GM23338 (cell line): ENCODE data around the gene IRAK1. TPM values are rescaled to one million over a fixed set of nuclear protein-coding genes. Genes with fewer than 3 reads are reported as not detected.

ENCODE experiments used
- ATAC-seq: fragments of 200-7000 bp; cut with Tn5 transposase; 3 replicates; pipeline ENCODE4 v1.9.1; 2020
- DNase-seq: peaks from one replicate; pipeline ENCODE4 v3.0.0-alpha.2; 2015; ENCODE audit warnings: low spot score
- H2AFZ ChIP-seq: fragments of 200-600 bp; sonication (generic); 2 replicates; pipeline ENCODE4 v1.8.0; 2016; ENCODE audit warnings: antibody characterized with exemption, mild to moderate bottlenecking, moderate library complexity
- H3F3A ChIP-seq: fragments of 200-600 bp; sonication (generic); replicated peaks from 2 replicates; pipeline ENCODE4 v1.8.0; 2017; ENCODE audit warnings: antibody characterized with exemption, mixed run types, low read depth
- H3K27ac ChIP-seq: fragments of 200-600 bp; sonication (generic); 2 replicates; pipeline ENCODE4 v1.6.1; 2016; ENCODE audit warnings: low read depth
- H3K27me3 ChIP-seq: fragments of 200-600 bp; sonication (generic); 2 replicates; pipeline ENCODE4 v1.8.0; 2016; ENCODE audit warnings: mild to moderate bottlenecking, mixed run types, moderate library complexity; ENCODE audit not compliant: insufficient read depth
- H3K36me3 ChIP-seq: fragments of 200-600 bp; sonication (generic); 2 replicates; pipeline ENCODE4 v1.8.0; 2016; ENCODE audit warnings: mild to moderate bottlenecking; ENCODE audit not compliant: insufficient read depth
- H3K4me1 ChIP-seq: fragments of 200-600 bp; sonication (generic); 2 replicates; pipeline ENCODE4 v1.8.0; 2016; ENCODE audit warnings: mild to moderate bottlenecking, moderate library complexity; ENCODE audit not compliant: insufficient read depth
- H3K4me2 ChIP-seq: fragments of 200-600 bp; sonication (generic); 2 replicates; pipeline ENCODE4 v1.7.1; 2017; ENCODE audit warnings: mixed run types
- H3K4me3 ChIP-seq: fragments of 200-600 bp; sonication (generic); 2 replicates; pipeline ENCODE4 v1.6.1; 2016; ENCODE audit warnings: mixed run types
- H3K79me2 ChIP-seq: fragments of 200-600 bp; sonication (generic); replicated peaks from 2 replicates; pipeline ENCODE4 v1.8.0; 2017; ENCODE audit warnings: mild to moderate bottlenecking; ENCODE audit not compliant: insufficient read depth
- H3K9me2 ChIP-seq: fragments of 200-600 bp; sonication (generic); 2 replicates; pipeline ENCODE4 v1.8.0; 2017; ENCODE audit not compliant: insufficient read depth
- H4K20me1 ChIP-seq: fragments of 200-600 bp; sonication (generic); replicated peaks from 2 replicates; pipeline ENCODE4 v1.8.0; 2017; ENCODE audit warnings: mild to moderate bottlenecking; ENCODE audit not compliant: insufficient read depth
- H3K27ac Mint-ChIP-seq: 2 replicates; pipeline ENCODE4 v1.8.0; 2020; ENCODE audit warnings: inconsistent platforms, mild to moderate bottlenecking, moderate library complexity, mixed read lengths
- H3K27me3 Mint-ChIP-seq: 3 replicates; pipeline ENCODE4 v1.8.0; 2022; ENCODE audit warnings: low read depth, mild to moderate bottlenecking, moderate library complexity, mixed read lengths, inconsistent platforms; ENCODE audit not compliant: insufficient read depth, poor library complexity
- H3K36me3 Mint-ChIP-seq: 3 replicates; pipeline ENCODE4 v1.8.0; 2021; ENCODE audit warnings: low read depth, mild to moderate bottlenecking, inconsistent platforms, moderate library complexity, mixed read lengths
- H3K4me1 Mint-ChIP-seq: 3 replicates; pipeline ENCODE4 v1.8.0; 2020; ENCODE audit warnings: mild to moderate bottlenecking, inconsistent platforms, mixed read lengths
- H3K4me3 Mint-ChIP-seq: 3 replicates; pipeline ENCODE4 v1.8.0; 2021; ENCODE audit warnings: moderate library complexity, mild to moderate bottlenecking, inconsistent platforms, mixed read lengths
- H3K9me3 Mint-ChIP-seq: 3 replicates; pipeline ENCODE4 v1.8.0; 2020; ENCODE audit warnings: moderate library complexity, mild to moderate bottlenecking, inconsistent platforms, mixed read lengths
- EZH2 ChIP-seq: fragments of 200-600 bp; sonication (generic); IDR thresholded peaks from one replicate; pipeline ENCODE4 v1.8.0; 2017; ENCODE audit warnings: antibody characterized with exemption, mild to moderate bottlenecking, low read depth; ENCODE audit not compliant: unreplicated experiment
- EZH2phosphoT487 ChIP-seq: fragments of 200-600 bp; sonication (generic); IDR thresholded peaks from one replicate; pipeline ENCODE4 v1.8.1; 2018; ENCODE audit warnings: antibody characterized with exemption; ENCODE audit not compliant: unreplicated experiment
- JUNB ChIP-seq: IDR thresholded peaks from one replicate; pipeline ENCODE4 v1.6.1; 2016; ENCODE audit warnings: antibody characterized with exemption; ENCODE audit not compliant: unreplicated experiment
- NANOG ChIP-seq: IDR thresholded peaks from 2 replicates; pipeline ENCODE4 v1.6.1; 2016; ENCODE audit warnings: antibody characterized with exemption, borderline replicate concordance
- STAT1 ChIP-seq: IDR thresholded peaks from one replicate; pipeline ENCODE4 v1.6.1; 2016; ENCODE audit warnings: antibody characterized with exemption; ENCODE audit not compliant: unreplicated experiment
- ZNF114 ChIP-seq: fragments of 250-450 bp; sonication (Bioruptor Pico); IDR thresholded peaks from 2 replicates; pipeline ENCODE4 v1.5.0; 2020; ENCODE audit warnings: mild to moderate bottlenecking, moderate library complexity
- ZNF331 ChIP-seq: fragments of 250-450 bp; sonication (Bioruptor Pico); IDR thresholded peaks from 2 replicates; pipeline ENCODE4 v1.5.0; 2020; ENCODE audit warnings: low read depth, mild to moderate bottlenecking, moderate library complexity
- polyA plus RNA-seq: library from polyadenylated mRNA; unstranded; fragments of >200 nt; fragmentation: Nextera tagmentation; extraction: Ambion mirVana; gene quantifications from 2 replicates; pipeline ENCODE4 v1.2.1, GENCODE V29; 2016
- total RNA-seq: library from RNA; depleted of rRNA; stranded (reverse); fragments of >200 nt; shearing (Covaris generic); gene quantifications from 2 replicates; pipeline ENCODE4 v1.2.3, GENCODE V29; 2014
- TF ChIP-seq, protein P1 (sequence below): IDR thresholded peaks from one replicate; pipeline ENCODE4 v1.6.1; 2018; ENCODE audit warnings: antibody characterized with exemption; ENCODE audit not compliant: unreplicated experiment
- TF ChIP-seq, protein P2 (sequence below): fragments of 250-450 bp; sonication (Bioruptor Pico); IDR thresholded peaks from 2 replicates; pipeline ENCODE4 v1.5.0; 2020; ENCODE audit warnings: mild to moderate bottlenecking, moderate library complexity
- TF ChIP-seq, protein P3 (sequence below), 2 experiments: fragments of 200-600 bp in 1 of 2; sonication (generic) in 1 of 2; conservative IDR thresholded peaks; 2 replicates each; pipeline versions ENCODE4 v1.5.1 to v1.6.1; 2016 to 2017; ENCODE audit warnings: antibody characterized with exemption in 2 of 2, low read depth in 2 of 2, mild to moderate bottlenecking in 2 of 2, moderate library complexity in 1 of 2
- TF ChIP-seq, protein P4 (sequence below): IDR thresholded peaks from 2 replicates; pipeline ENCODE4 v1.6.1; 2016; ENCODE audit warnings: antibody characterized with exemption

The IRAK1 gene
- total and polyA plus RNA-seq, 2 experiments from 2014 or later = 21.6 to 38.0 TPM

DNA sequence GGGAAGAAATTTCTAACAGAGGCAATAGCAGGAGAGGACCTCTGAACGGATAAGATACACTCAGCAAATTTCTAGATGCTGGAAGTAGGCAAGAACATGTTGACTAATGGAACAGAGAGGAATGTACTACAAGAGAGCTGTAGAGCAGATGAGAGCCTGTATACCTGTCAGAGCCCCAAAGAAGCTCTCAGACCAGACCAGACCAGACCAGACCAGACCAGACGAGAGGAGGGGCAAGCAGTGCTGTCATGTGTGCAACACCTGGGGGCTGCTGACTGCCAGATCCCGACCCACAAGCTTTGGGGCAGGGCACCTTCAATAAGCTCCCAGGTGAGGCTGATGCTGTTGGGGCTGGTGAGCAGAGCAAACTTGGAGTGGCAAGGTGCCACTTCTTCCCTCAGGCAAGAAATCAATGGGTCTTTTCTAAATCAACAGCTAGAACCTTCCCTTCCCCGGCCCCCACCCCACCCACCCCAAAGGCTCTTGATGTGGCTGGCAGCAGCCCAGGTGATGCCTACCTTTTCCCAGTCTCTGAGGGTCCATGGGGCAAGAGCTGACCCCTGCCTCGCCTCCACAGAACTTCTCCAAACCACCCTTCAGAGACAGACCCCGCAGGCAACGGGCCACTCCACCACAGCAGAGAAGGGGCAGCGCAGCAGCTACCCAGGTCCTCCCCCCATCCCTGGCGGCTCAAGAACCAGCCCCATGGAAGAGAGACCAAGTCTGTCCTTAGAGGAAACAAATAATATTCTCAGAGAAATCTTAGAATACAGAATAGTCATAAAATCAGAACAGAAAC is 45.1 kb upstream of the IRAK1 start:
- no peaks in the 10 kb centered on the region for H3K9me3 Mint-ChIP-seq
- Histone ChIP-seq H3K27ac (no peak overlapping the region), H3K27me3 (no peaks in the 10 kb centered on the region), H3K4me1 (no peaks in the 10 kb centered on the region), H3K4me3 (no peak overlapping the region), H3F3A (no peaks in the 10 kb centered on the region), H3K9me2 (no peaks in the 10 kb centered on the region), H2AFZ (no peak overlapping the region), H4K20me1 (no peaks in the 10 kb centered on the region; the same call in 1 of the 2 replicates), H3K79me2 (peaks cover 85% of the 10 kb centered on the region), H3K36me3 (no peaks in the 10 kb centered on the region), H3K4me2 (no peak overlapping the region)
- H3K27ac Mint-ChIP-seq = no peak overlapping the region
- ATAC-seq (no peak), DNase-seq (no peak)
- TF ChIP-seq ZNF114 (CRISPR knock-in tag) (no peak), STAT1 (no peak), JUNB (no peak), EZH2 (no peak), NANOG (no peak), ZNF331 (CRISPR knock-in tag) (no peak), EZH2phosphoT487 (no peak)
- TF ChIP-seq, protein P1, sequence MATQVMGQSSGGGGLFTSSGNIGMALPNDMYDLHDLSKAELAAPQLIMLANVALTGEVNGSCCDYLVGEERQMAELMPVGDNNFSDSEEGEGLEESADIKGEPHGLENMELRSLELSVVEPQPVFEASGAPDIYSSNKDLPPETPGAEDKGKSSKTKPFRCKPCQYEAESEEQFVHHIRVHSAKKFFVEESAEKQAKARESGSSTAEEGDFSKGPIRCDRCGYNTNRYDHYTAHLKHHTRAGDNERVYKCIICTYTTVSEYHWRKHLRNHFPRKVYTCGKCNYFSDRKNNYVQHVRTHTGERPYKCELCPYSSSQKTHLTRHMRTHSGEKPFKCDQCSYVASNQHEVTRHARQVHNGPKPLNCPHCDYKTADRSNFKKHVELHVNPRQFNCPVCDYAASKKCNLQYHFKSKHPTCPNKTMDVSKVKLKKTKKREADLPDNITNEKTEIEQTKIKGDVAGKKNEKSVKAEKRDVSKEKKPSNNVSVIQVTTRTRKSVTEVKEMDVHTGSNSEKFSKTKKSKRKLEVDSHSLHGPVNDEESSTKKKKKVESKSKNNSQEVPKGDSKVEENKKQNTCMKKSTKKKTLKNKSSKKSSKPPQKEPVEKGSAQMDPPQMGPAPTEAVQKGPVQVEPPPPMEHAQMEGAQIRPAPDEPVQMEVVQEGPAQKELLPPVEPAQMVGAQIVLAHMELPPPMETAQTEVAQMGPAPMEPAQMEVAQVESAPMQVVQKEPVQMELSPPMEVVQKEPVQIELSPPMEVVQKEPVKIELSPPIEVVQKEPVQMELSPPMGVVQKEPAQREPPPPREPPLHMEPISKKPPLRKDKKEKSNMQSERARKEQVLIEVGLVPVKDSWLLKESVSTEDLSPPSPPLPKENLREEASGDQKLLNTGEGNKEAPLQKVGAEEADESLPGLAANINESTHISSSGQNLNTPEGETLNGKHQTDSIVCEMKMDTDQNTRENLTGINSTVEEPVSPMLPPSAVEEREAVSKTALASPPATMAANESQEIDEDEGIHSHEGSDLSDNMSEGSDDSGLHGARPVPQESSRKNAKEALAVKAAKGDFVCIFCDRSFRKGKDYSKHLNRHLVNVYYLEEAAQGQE = no peak
- TF ChIP-seq, protein P2, sequence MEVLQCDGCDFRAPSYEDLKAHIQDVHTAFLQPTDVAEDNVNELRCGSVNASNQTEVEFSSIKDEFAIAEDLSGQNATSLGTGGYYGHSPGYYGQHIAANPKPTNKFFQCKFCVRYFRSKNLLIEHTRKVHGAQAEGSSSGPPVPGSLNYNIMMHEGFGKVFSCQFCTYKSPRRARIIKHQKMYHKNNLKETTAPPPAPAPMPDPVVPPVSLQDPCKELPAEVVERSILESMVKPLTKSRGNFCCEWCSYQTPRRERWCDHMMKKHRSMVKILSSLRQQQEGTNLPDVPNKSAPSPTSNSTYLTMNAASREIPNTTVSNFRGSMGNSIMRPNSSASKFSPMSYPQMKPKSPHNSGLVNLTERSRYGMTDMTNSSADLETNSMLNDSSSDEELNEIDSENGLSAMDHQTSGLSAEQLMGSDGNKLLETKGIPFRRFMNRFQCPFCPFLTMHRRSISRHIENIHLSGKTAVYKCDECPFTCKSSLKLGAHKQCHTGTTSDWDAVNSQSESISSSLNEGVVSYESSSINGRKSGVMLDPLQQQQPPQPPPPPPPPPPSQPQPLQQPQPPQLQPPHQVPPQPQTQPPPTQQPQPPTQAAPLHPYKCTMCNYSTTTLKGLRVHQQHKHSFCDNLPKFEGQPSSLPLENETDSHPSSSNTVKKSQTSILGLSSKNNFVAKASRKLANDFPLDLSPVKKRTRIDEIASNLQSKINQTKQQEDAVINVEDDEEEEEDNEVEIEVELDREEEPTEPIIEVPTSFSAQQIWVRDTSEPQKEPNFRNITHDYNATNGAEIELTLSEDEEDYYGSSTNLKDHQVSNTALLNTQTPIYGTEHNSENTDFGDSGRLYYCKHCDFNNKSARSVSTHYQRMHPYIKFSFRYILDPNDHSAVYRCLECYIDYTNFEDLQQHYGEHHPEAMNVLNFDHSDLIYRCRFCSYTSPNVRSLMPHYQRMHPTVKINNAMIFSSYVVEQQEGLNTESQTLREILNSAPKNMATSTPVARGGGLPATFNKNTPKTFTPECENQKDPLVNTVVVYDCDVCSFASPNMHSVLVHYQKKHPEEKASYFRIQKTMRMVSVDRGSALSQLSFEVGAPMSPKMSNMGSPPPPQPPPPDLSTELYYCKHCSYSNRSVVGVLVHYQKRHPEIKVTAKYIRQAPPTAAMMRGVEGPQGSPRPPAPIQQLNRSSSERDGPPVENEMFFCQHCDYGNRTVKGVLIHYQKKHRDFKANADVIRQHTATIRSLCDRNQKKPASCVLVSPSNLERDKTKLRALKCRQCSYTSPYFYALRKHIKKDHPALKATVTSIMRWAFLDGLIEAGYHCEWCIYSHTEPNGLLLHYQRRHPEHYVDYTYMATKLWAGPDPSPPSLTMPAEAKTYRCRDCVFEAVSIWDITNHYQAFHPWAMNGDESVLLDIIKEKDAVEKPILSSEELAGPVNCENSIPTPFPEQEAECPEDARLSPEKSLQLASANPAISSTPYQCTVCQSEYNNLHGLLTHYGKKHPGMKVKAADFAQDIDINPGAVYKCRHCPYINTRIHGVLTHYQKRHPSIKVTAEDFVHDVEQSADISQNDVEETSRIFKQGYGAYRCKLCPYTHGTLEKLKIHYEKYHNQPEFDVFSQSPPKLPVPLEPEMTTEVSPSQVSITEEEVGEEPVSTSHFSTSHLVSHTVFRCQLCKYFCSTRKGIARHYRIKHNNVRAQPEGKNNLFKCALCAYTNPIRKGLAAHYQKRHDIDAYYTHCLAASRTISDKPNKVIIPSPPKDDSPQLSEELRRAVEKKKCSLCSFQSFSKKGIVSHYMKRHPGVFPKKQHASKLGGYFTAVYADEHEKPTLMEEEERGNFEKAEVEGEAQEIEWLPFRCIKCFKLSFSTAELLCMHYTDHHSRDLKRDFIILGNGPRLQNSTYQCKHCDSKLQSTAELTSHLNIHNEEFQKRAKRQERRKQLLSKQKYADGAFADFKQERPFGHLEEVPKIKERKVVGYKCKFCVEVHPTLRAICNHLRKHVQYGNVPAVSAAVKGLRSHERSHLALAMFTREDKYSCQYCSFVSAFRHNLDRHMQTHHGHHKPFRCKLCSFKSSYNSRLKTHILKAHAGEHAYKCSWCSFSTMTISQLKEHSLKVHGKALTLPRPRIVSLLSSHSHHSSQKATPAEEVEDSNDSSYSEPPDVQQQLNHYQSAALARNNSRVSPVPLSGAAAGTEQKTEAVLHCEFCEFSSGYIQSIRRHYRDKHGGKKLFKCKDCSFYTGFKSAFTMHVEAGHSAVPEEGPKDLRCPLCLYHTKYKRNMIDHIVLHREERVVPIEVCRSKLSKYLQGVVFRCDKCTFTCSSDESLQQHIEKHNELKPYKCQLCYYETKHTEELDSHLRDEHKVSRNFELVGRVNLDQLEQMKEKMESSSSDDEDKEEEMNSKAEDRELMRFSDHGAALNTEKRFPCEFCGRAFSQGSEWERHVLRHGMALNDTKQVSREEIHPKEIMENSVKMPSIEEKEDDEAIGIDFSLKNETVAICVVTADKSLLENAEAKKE (CRISPR knock-in tag) = no peak
- TF ChIP-seq, protein P3, sequence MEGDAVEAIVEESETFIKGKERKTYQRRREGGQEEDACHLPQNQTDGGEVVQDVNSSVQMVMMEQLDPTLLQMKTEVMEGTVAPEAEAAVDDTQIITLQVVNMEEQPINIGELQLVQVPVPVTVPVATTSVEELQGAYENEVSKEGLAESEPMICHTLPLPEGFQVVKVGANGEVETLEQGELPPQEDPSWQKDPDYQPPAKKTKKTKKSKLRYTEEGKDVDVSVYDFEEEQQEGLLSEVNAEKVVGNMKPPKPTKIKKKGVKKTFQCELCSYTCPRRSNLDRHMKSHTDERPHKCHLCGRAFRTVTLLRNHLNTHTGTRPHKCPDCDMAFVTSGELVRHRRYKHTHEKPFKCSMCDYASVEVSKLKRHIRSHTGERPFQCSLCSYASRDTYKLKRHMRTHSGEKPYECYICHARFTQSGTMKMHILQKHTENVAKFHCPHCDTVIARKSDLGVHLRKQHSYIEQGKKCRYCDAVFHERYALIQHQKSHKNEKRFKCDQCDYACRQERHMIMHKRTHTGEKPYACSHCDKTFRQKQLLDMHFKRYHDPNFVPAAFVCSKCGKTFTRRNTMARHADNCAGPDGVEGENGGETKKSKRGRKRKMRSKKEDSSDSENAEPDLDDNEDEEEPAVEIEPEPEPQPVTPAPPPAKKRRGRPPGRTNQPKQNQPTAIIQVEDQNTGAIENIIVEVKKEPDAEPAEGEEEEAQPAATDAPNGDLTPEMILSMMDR (conservative IDR thresholded peaks at IDR 0.05; ENCODE audit: low read depth in 2 of 2) = no peak
- TF ChIP-seq, protein P4, sequence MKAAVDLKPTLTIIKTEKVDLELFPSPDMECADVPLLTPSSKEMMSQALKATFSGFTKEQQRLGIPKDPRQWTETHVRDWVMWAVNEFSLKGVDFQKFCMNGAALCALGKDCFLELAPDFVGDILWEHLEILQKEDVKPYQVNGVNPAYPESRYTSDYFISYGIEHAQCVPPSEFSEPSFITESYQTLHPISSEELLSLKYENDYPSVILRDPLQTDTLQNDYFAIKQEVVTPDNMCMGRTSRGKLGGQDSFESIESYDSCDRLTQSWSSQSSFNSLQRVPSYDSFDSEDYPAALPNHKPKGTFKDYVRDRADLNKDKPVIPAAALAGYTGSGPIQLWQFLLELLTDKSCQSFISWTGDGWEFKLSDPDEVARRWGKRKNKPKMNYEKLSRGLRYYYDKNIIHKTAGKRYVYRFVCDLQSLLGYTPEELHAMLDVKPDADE = no peak
- H3K36me3 Mint-ChIP-seq = peaks cover 4% of the 10 kb centered on the region; the same call in 1 of the 3 replicates
- no peaks in the 10 kb centered on the region for H3K27me3 Mint-ChIP-seq
- H3K4me1 Mint-ChIP-seq = peaks cover 25% of the 10 kb centered on the region
- H3K4me3 Mint-ChIP-seq = no peak overlapping the region
